T-helper 1 cell treated with Interleukin-12 subunit alpha and Interleukin-12 subunit beta and Interleukin-4 antibody, amounts not matched to agents 30 ng/mL and 1 ng/mL, for 36 hours (primary cell): Measurements from ENCODE around the gene GPR32. TPM values are rescaled to one million over a fixed set of nuclear protein-coding genes. Genes with fewer than 3 reads are reported as not detected.

Experiments
- intact Hi-C: fragments of 100-400 bp; cut with micrococcal nuclease; formaldehyde crosslinking; loops from one replicate; pipeline ENCODE4 v1.15.1; 2024
- total RNA-seq: library from RNA; stranded (reverse); gene quantifications from 2 replicates; pipeline ENCODE4 v1.2.3, GENCODE V29; 2022

Gene GPR32
- total RNA-seq, 1 donor from 2014 or later: not detected

- intact Hi-C loops: no loop called here
These were observed 10.6 kb downstream of the GPR32 start for GRCh38 chr19:50780753-50781435.

GRCh38 chr19:50783848-50784152 lies 13.5 kb downstream of the GPR32 start:
- intact Hi-C loops: loop anchor here (1.0 kb wide), 9 partner anchors 59 to 426 kb away; partner anchors contain the start of gene JOSD2

GRCh38 chr19:50784710-50785109 lies 14.4 kb downstream of the GPR32 start:
- intact Hi-C loops: no loop called here

GRCh38 chr19:50785329-50785728 lies 15.1 kb downstream of the GPR32 start:
- intact Hi-C loops: no loop called here

DNA sequence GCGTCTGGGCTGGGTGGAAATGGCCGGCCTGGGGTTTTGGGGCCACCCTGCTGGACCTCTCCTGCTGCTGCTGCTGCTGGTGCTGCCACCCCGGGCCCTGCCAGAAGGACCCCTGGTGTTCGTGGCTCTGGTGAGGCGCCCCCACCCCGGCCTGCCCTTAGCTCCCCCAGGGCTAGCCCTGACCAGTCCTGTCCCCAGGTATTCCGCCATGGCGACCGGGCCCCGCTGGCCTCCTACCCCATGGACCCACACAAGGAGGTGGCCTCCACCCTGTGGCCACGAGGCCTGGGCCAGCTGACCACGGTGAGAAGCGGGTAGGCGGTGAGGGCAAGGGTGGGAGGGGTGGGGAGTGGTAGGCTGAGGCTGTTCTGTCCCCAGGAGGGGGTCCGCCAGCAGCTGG lies 20.1 kb downstream of the GPR32 start, which contains the start of gene ACP4:
TSS of gene ACP4 (plus strand) at position 20 of the 400 bp plus-strand sequence. CDS start at position 20, 0 bp downstream.
- intact Hi-C loops: no loop called here

DNA sequence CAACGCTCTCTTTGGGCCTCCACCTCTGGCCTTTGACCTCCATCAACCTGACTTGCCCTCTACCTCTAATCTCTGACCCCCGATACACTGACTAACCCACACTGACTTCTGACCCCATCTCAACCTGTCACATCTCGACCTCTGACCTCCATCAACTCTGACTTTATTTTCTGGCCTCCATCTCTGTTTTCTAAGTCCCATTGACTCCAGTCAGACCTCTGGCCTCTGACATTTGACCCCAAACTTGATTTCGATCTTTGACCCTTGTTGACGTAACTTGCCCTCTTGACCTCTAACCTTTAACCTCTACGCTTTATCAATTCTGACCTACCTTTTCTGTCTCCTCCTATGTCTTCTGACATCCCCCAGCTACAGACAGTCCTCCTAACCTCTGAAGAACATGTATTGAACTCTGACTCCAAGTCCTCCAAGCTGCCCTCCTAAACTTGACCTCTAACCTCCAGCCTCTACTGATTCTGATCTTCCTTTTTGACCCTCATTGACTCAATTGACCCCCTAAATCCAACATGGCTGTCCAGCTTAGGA lies 20.7 kb downstream of the GPR32 start:
- intact Hi-C loops: no loop called here

GRCh38 chr19:50791594-50792271 lies 21.5 kb downstream of the GPR32 start:
- intact Hi-C loops: no loop called here

- intact Hi-C loops: no loop called here
These were observed 22.3 kb downstream of the GPR32 start for GRCh38 chr19:50792272-50793250.

GRCh38 chr19:50793558-50794065 lies 23.3 kb downstream of the GPR32 start:
- intact Hi-C loops: no loop called here

DNA sequence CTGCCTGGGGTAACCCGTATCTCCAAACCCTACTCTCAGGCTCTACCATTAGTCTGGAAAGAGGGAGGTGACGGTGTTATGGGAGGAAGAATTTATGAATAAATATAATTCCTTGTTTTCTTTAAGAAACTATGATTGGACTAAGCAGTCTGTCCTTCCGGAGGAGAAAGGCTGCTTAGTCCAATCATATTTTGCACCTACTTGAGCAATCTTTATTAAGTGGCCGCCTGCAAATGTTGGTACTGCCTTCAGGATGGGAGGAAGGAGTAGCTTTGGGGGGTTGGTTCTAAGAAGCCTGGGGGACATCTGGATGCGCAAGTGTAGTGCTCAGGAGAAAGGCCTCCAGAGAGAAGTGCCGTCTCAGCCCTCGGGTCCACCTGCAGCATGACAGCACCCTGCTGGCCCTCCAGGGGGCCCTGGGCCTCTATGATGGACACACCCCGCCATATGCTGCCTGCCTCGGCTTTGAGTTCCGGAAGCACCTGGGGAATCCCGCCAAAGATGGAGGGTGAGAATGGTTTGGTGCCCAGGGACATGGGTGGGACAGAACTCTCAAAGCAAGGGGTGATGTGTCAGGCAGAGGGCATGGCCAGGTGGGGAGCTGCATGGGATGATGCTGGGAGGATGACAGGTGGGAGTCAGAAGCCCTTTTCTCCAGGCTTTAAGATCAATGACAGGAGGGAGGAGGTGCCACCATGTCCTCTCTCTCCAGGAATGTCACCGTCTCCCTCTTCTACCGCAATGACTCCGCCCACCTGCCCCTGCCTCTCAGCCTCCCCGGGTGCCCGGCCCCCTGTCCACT lies 24.0 kb downstream of the GPR32 start:
- intact Hi-C loops: no loop called here

GRCh38 chr19:50794876-50795663 lies 24.8 kb downstream of the GPR32 start:
- intact Hi-C loops: no loop called here

- intact Hi-C loops: no loop called here
These were observed 25.4 kb downstream of the GPR32 start for GRCh38 chr19:50795664-50796073.

DNA sequence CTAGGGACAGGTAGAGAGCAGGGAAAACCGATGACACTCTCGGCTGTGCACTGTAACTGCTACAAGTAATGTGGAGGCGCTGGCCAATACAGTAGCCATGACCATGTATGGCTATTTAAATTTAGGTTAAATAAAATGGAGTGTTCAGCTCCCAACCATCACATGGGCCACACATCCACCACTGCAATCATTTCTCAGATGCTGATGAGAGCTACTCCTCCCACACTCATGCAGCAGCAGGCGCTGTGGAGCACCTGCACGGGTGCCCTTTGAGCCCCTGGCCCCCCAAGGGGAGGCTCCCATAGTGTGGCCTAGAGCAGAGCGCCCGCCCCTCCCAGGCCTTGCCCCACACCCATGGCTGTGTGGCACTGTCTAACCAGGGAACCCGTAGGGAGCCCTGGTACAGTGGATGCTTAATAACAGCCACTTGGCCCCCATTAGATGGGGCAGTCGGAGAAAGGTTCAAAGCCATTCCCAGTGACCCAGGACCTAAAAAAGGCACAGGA lies 25.9 kb downstream of the GPR32 start:
- intact Hi-C loops: no loop called here

GRCh38 chr19:50796634-50797428 lies 26.6 kb downstream of the GPR32 start:
- intact Hi-C loops: no loop called here

DNA sequence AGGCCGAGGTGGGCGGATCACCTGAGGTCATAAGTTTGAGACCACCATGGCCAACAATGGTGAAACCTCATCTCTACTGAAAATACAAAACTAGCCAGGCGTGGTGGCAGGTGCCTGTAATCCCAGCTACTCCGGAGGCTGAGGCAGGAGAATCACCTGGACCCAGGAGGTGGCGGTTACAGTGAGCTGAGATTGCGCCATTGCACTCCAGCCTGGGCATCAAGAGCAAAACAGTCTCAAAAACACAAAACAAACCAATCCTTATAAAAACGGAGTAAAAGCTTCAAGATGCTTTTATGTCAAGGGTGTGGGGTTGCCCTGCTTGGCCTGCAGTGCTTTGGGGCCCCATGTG lies 27.1 kb downstream of the GPR32 start:
- intact Hi-C loops: no loop called here

- intact Hi-C loops: no loop called here
These were observed 27.8 kb downstream of the GPR32 start for GRCh38 chr19:50797781-50798658.

GRCh38 chr19:50798659-50799546 lies 28.6 kb downstream of the GPR32 start:
- intact Hi-C loops: no loop called here
